GM20431 (cell line): Measurements from ENCODE around the gene PSAT1.
"Not testable (repeated sequence)": the region's sequence is repeated elsewhere in the genome, so short reads cannot be mapped to it uniquely, and the experiment has no call there.

Experiments used
- in situ Hi-C: fragments of 300-500 bp; cut with MseI, MboI; formaldehyde crosslinking; loops from one replicate; pipeline ENCODE4 v1.15.0; 2020; ENCODE audit warnings: low sequenced_read_pairs; ENCODE audit not compliant: unreplicated experiment

PSAT1 gene

DNA sequence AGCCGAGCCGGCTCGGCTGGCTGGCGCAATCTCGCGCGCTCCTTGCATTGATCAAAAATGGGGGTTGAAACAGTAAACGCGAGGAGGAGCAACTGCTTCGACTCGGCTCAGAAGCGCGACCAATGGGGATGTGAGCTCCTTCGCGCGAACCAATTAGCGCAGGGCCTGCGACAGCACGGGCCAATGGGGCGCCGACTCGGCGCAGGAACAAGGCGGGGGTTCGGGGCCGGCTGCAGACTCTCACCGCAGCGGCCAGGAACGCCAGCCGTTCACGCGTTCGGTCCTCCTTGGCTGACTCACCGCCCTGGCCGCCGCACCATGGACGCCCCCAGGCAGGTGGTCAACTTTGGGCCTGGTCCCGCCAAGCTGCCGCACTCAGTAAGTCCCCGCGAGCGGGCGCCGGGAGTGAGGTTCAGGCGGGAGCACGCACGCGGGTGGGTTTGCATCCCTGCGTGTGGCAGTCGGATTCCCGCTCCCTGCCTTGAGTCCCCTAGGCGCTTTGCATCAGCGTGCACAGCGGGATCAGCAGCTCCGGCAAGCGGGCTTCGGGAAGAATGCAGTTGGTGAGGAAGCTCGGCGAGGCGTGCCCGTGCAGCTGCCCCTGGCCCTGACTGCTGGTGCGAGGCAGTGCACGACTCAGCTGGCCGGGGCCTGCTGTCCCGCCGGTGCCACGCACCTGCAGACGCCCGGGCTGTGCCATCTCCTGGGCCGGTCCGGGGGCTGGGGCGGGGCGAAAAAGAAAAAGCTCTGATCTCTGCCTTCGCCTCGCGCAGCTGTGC, at the start of gene PSAT1:
PSAT1 (plus strand) TSS at position 233 of the 779 bp plus-strand sequence; CDS start at position 319, 86 bp downstream.
- in situ Hi-C loops, result no loop called here

DNA sequence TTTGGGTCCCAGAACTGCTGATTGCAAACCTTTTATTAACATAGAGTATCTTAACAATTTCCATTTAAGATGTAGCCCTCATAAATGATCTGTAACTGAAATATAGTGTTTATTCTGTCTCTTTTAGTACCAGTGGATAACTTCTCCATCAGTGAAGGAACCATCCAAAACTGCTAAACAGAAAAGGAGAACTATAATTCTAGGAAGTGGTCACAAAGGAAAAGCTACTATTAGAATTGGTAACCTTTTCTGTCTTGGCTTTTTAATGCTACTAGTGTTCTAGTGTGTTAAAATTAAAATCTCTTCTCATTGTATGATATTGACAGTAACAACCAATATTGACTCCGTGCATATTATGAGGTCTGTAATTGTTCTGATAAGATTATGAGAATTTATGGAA, 48.3 kb upstream of the PSAT1 start:
- in situ Hi-C loops, result no loop called here

DNA sequence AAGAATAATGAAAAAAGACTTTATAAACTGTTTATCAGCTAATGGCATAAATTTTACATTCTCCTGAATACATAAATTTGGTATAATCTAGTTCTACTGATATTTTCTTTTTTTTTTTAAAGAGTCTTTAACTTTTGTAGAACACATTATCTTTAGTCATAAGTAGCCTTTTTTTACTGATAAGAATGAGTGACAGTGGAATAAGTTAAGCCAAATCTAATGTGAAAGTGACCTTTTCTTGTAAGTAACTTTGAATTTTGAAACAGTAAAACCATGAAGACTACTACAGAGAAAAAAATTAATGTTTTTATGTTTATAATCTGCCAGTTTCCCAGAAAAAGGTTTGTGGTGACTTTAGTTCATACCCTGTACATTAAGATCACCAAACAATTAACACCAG, 47.4 kb upstream of the PSAT1 start:
- in situ Hi-C loops, result no loop called here

DNA sequence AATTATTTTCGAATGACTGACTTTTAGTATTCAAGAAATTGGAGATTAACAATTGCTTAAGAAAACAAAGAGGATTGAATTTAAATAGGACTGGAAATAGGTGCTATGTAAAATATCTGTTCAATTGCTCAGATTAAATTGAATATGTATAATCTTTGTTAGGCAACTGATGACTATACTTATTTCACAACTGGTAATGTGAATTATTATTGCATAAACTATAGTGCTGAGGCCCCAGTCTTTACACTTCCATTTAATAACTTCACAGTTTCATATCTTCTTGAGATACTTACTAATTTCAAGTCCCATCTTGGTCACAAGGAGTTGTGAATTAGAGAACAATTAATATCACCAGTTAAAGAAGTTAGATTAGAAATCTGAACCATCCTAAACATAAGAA, 44.3 kb upstream of the PSAT1 start:
- in situ Hi-C loops, result loop anchor here (25.0 kb wide), 1 partner anchor 110 kb away; no protein-coding TSS in a partner anchor

DNA sequence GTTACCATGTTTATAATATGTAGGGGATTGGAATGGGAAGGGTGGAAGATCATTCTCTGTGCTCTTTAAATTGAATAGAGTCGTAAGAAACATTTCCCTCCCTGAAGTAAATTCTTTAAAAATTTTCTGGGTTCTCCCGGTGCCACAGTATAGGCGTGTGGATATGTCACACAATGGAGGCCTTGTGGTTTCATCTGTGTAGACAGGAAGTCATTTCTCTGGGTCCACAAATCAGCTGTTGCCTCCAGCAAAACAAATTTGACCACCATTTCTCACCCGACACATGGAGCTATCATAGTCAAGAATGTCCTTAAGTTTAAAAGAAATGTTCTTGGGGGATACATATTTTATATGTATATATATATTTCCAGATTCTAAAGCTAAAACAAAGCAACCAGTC, 43.6 kb upstream of the PSAT1 start:
- in situ Hi-C loops, result loop anchor here (25.0 kb wide), 1 partner anchor 109 kb away; no protein-coding TSS in a partner anchor

DNA sequence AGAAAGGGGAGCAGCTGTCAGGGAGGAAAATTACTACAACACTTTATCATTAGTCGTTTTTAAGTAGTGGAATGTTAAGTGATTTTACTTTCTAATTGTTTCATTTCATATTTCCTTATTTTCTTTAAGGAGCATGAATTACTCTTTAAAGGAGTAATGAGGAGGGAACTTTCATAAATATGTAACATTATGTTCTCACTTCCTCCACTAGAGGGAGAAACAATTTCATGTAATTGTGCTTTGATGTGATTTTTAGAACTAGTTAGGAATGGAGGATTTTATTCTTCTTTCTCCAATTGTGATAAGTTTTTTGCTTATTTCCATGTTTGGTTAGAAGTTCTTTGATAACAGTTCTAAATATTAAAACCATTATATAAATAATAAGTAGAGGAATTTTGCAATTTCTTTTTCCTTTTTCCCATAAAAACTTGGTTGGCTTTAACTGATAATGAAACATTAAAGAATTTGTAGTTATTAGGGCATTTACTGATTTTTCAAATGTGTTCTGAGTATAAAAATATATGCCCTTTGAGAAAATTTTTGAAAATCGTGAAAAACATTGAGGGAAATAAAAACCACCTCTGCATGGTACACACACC, 35.4 kb upstream of the PSAT1 start:
- in situ Hi-C loops, result loop anchor here (25.0 kb wide), 1 partner anchor 101 kb away; no protein-coding TSS in a partner anchor

DNA sequence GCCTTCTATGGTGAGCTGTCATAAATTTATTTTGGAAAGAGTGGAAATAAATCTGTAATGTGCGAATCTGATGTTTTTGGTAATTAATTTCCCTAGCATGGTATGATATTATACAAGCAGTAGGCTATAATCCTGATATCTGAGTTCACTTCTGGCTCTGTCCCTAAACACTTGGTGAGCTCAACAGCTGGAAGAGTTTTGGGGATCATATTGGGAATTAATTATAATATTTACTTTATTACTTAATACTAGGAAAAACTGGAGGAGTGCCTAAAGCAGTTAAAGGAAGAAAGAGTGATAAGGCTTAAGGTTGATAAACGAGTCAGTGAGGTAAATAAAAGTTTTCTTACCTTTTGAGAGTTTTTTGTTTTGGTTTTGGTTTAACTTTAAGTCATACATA, 34.3 kb upstream of the PSAT1 start:
- in situ Hi-C loops, result loop anchor here (25.0 kb wide), 1 partner anchor 100 kb away; no protein-coding TSS in a partner anchor

DNA sequence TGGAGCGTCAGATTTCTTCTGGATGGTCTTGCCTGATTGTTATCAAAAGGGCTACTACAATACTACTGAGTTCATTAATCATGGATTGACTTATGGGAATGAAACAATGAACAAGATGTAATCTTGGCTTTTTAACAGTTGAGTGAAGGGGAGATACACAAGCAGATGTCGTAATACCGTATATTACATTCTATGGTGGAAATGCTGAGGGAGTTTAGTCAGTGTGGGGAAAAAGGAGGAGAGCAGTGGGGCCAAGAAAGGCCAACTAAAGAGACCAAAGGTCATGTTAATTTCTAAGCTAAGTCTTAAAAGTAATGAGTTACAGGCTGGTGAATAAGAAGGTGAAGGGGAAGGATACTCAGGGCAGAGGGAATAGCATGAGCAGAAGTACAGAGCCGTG, 29.0 kb upstream of the PSAT1 start:
- in situ Hi-C loops, result loop anchor here (25.0 kb wide), 1 partner anchor 94 kb away; no protein-coding TSS in a partner anchor

DNA sequence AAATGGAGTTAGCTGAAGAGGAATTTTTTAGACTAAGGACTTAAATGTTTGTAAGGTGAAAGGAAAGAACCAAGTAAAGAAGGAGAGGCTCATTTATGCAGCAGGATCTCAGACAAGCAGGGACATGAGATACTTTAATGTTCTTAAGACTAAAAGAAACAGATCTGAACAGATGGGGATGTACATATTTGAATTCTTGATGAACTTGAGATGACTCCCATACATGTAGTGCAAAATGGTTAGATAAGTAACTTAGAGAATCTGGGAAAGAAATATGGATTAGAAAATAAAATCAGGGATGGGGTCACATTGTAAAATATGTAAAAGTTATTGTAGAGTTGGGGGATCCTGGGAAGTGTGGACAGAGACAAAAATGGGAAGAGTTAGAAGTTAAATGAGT, 27.1 kb upstream of the PSAT1 start:
- in situ Hi-C loops, result loop anchor here (25.0 kb wide), 1 partner anchor 93 kb away; no protein-coding TSS in a partner anchor

DNA sequence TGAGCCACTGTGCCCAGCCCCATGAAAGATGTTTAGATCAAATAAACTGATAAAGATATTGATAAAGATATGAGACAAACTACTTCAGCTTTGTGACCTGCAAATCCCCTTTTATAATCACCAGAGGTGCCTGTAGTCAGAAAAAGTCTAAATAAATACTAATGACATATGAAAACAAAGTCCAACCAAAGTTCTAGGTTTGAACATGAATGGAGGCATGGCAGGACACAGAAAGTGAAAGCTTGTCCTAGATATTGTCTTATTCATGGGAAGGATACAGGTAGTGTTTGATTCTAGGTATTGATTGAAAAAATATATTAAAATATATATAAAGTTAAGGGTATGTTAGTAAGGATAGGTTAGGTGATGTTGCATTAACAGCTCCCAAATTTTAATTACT, 24.6 kb upstream of the PSAT1 start:
- in situ Hi-C loops, result loop anchor here (25.0 kb wide), 1 partner anchor 90 kb away; no protein-coding TSS in a partner anchor

DNA sequence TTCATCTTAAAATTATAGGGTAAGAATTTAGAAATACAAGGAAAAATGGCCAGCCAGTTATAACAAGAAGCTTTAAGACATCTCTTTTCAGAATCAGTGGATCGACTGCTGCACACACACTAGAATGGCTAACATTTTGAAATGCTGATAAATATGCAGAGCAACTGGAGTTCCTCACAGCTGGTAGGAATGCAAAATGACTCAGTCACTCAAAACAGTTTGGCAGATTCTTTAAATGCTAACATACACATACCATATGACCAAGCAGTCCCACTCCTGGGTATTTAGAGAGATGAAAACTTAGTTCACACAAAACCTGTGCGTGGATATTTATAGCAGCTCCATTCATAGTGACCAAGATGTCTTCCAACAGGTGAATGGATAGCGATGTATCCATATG, 23.2 kb upstream of the PSAT1 start:
- in situ Hi-C loops, result loop anchor here (25.0 kb wide), 1 partner anchor 89 kb away; no protein-coding TSS in a partner anchor

DNA sequence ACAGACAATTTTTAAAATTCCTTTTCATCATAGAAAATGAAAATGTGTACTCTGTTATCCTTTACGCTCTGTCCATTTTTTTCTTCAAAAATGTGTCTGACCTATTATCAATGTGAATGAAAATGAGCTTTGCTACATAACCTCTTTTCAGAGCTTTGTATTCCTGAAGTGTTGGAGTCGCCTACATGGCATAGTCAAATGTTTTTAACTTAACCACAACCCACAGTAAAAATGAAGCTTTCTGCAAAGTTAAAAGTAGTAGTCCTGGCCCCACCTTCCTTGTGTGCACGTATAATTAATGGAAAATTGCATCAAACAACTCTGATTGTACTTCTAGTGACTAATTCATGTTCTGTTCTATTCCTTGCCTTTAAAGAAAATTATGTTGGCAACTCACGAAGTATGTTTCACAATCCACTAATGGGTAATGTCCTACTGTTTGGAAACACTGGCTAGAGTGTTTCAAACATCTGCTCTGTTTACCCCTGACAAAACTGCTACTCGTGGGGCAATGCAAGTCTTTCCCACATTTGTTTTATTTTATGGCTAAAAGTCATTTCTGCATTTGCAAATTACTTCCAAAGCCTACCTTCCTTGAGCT, 18.6 kb upstream of the PSAT1 start:
- in situ Hi-C loops, result no loop called here

DNA sequence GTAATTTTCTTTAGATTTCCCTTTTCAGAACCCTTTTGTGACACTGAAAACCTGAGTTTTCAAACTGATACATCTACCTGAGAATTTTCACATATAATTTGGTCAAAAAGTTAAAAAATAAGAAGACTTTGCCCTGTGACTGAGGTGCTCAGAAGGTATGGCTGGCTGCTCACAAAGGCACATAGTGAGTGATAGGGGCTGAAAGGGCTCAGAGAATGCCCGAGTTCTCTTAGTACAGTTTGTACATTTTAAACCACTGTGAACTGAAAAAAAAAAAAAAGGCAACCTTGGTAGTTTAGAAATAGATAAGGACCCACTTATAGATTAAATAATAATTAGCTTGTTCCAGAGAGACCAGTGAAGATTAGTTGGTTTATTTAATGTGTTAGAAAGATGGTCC, 18.1 kb upstream of the PSAT1 start:
- in situ Hi-C loops, result no loop called here

DNA sequence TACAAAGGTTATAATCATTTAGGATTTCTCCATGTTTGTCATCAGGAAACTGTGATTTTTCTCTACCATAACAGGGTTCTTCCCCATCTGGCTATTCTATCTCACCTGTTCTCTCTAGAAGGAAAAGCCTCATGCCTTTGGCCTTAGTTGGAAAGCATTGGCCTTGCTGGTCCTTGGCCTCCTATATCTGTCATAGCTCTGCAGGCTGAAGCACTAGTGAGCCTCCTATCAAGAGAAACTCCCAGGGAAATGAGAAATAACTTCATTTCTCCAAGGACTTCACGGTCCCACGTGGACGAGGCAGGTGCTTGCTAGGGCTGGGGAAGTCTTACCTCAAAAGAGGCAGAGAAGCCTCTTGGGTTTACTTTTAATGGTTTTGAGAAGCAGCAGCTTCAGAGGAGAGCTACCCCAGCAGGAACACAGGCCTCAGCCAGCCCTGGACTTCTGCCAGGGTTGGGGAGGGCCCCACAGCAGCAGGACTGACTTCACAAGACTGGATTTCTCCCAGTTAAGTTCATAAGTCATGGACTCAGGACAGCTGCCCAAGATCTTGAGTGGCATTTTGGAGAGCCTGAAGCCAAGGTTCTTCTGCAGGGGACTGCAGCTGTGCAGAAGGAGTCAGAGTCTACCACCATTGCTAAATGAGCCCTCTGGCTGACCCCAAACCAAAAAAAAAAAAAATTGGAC, 15.8 kb upstream of the PSAT1 start:
- in situ Hi-C loops, result no loop called here

DNA sequence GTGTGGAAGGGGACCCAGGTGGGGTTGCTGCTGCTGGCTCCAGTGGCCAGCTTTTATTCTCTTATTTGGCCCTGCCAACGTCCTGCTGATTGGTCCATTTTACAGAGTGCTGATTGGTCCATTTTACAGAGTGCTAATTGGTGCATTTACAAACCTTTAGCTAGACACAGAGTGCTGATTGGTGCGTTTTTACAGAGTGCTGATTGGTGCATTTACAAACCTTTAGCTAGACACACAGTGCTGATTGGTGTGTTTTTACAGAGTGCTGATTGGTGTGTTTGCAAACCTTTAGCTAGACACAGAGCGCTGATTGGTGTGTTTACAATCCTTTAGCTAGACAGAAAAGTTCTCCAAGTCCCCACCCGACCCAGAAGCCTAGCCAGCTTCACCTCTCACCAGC, 12.7 kb upstream of the PSAT1 start:
- in situ Hi-C loops, result not testable (repeated sequence)

DNA sequence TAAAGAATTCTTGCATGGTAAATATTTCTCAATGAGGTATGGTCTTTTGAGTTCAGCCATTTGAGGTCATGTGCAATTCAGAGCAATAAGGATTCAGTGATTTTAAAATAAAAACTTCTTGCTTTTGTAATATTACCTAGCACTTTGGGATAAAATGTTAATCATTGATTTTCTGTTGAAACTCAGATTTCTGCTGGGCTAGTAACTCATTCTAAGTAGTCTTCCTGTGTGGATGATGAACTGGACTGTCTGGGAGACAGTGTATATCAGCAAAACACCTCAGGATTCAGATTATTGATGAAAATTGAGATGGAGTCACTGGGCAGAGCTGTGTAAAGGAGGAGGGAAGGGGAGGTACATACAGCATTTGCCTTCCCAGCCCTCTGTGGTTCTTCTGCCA, 10.8 kb upstream of the PSAT1 start:
- in situ Hi-C loops, result no loop called here

DNA sequence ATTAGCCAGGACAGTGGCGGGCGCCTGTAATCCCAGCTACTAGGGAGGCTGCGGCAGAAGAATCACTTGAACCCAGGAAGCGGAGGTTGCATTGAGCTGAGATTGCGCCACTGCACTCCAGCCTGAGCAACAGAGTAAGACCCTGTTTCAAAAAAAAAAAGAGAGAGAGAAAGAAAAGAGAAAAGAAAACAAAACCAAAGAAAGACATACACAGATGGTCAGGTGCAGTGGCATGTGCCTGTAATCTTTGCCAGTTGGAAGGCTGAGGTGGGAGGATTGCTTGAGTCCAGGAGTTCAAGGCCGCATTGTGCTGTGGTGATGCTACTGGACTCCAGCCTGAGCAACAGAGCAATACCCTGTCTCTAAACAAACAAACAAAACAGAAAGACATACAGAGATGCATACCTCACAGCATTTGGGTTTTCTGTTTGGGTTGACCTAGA, 10.0 kb upstream of the PSAT1 start:
- in situ Hi-C loops, result no loop called here

DNA sequence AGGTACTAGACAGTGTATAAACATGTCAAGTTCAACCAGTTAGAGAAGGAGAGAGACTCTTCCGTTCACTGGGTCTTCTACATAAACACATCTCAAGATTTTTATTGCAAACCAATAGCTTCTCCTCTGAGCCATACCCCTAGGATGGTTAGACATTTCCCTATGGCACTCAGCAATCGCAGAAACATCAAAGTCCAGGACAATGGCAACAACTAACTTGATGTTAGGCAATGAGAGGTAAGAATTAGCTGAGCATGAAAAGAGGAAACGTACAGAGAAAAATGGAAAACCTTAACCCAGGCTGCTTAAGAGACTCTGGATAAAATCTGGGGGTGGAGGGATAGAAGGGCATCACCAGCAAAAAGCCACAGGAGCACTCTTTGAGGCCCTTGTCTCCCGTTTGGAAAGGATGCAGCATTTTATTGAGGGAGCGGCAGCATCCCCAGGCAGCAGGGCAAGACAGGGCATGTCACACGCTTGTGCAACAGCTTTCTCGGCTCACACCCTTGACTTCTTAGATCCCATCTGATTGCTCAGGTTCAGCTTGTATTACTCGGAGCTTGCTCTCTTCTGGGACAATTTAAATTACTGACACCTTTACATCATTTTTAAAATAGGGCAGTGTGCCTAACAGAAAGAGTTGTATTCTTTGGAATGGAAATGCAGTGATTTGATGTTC, 8.6 kb upstream of the PSAT1 start:
- in situ Hi-C loops, result no loop called here

DNA sequence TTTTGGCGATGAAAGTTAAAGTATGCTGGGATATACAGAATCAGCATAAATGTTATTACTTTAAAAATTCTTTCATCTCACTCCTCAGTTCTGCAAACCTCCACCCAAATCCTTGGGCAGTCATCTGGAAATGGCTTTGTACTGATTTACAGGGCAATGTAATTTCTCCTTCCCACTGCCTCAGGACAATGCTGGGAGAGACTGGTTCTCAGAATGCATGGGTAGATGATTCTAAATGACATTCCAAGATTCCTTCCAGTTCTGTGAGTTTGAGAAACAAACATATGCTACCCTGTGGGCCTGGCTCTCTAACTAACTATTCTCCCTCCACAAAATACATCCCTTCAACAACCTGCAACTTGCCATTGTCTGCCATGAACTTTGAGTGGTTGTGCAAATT, 7.5 kb upstream of the PSAT1 start:
- in situ Hi-C loops, result no loop called here
